Measurements from ENCODE around the gene JPT2.

- no peak for TF ChIP-seq CTCF (IDR thresholded peaks at IDR 0.05)
- no peak for TF ChIP-seq POLR2AphosphoS5 (IDR thresholded peaks at IDR 0.05)
- no peak for TF ChIP-seq POLR2A (IDR thresholded peaks at IDR 0.05)
Measured at GRCh38 chr16:1647856-1648255, 30.2 kb upstream of the JPT2 start.

Measured in prostate gland (tissue), 2 donors.